B cell (primary cell): Measurements from ENCODE around the gene GTF2I. TPM values are rescaled to one million over a fixed set of nuclear protein-coding genes. Genes with fewer than 3 reads are reported as not detected.

Source experiments
- ATAC-seq: fragments of 200-7000 bp; cut with Tn5 transposase; one replicate; pipeline ENCODE4 v1.10.0; 2021; ENCODE audit warnings: low read depth, mild to moderate bottlenecking, moderate number of reproducible peaks, moderate library complexity
- CTCF ChIA-PET: fragments of 350-600 bp; sonication (Branson Sonifier 250); formaldehyde crosslinking; loops from one replicate; lab custom pipeline; 2021; ENCODE audit warnings: antibody characterized with exemption, inconsistent platforms; lab: Charles Lee
- POLR2A ChIA-PET: fragments of 350-600 bp; sonication (Branson Sonifier 250); formaldehyde crosslinking; loops from one replicate; lab custom pipeline; 2021; ENCODE audit warnings: antibody characterized with exemption; lab: Charles Lee
- DNase-seq: peaks from one replicate; pipeline ENCODE4 v3.0.0; 2013
- H2AFZ ChIP-seq: 2 replicates; pipeline ENCODE4 v1.6.1; 2012; ENCODE audit warnings: mild to moderate bottlenecking, low read depth, low read length; ENCODE audit not compliant: insufficient read depth, poor library complexity, severe bottlenecking
- H3K27ac ChIP-seq, 2 donors: 1 replicate in 1 of 2; 2 replicates in 1 of 2; pipeline ENCODE4 v1.5.1; 2012 to 2013; ENCODE audit warnings: low read length in 2 of 2, mild to moderate bottlenecking in 2 of 2, moderate library complexity in 1 of 2
- H3K27me3 ChIP-seq, 4 experiments: fragments of 200-600 bp in 1 of 4; sonication (generic) in 1 of 4; replicated peaks in 1 of 4; 1 replicate in 2 of 4; 2 replicates in 2 of 4; pipeline versions ENCODE4 v1.6.1 to v1.7.0; 2013 to 2016; ENCODE audit warnings: low read length in 3 of 4, mild to moderate bottlenecking in 2 of 4, mixed read lengths in 1 of 4, moderate library complexity in 1 of 4; ENCODE audit not compliant: insufficient read depth in 4 of 4, control insufficient read depth in 3 of 4; ENCODE audit errors: control extremely low read depth in 1 of 4
- H3K36me3 ChIP-seq, 2 experiments: replicated peaks in 1 of 2; 1 replicate in 1 of 2; 2 replicates in 1 of 2; pipeline versions ENCODE4 v1.6.1 to v1.7.1; 2013; ENCODE audit warnings: low read length in 1 of 2; ENCODE audit not compliant: insufficient read depth in 2 of 2, control insufficient read depth in 1 of 2; ENCODE audit errors: control extremely low read depth in 1 of 2, extremely low read depth in 1 of 2
- H3K4me1 ChIP-seq, 2 donors: fragments of 200-600 bp in 1 of 2; sonication (generic) in 1 of 2; 1 replicate in 1 of 2; 2 replicates in 1 of 2; pipeline versions ENCODE4 v1.5.1 to v1.6.1; 2013 to 2017; ENCODE audit warnings: low read length in 2 of 2; ENCODE audit not compliant: control insufficient read depth in 2 of 2, insufficient read depth in 2 of 2
- H3K4me2 ChIP-seq: replicated peaks from 2 replicates; pipeline ENCODE3; 2012; ENCODE audit warnings: mild to moderate bottlenecking, low read depth, low read length; ENCODE audit not compliant: poor library complexity, severe bottlenecking
- H3K4me3 ChIP-seq, 5 experiments: fragments of 200-600 bp in 1 of 5; sonication (generic) in 1 of 5; 1 replicate in 3 of 5; 2 replicates in 2 of 5; pipeline versions ENCODE4 v1.5.1 to v1.7.0; 2011 to 2016; ENCODE audit warnings: low read length in 4 of 5, mild to moderate bottlenecking in 4 of 5, low read depth in 2 of 5, control low read depth in 1 of 5, moderate library complexity in 1 of 5; ENCODE audit not compliant: insufficient read depth in 1 of 5; ENCODE audit errors: control extremely low read depth in 1 of 5, extremely low read depth in 1 of 5
- H3K79me2 ChIP-seq: fragments of 200-600 bp; sonication (generic); one replicate; pipeline ENCODE4 v1.6.0; 2016; ENCODE audit warnings: low read length; ENCODE audit not compliant: control insufficient read depth, insufficient read depth
- H3K9ac ChIP-seq: fragments of 200-600 bp; sonication (generic); 2 replicates; pipeline ENCODE4 v1.6.1; 2017; ENCODE audit warnings: mild to moderate bottlenecking, low read length, moderate library complexity
- H3K9me3 ChIP-seq, 3 donors: one replicate each; pipeline versions ENCODE4 v1.6.1 to v1.7.1; 2013; ENCODE audit warnings: low read length in 2 of 3; ENCODE audit not compliant: control insufficient read depth in 2 of 3, insufficient read depth in 1 of 3; ENCODE audit errors: control extremely low read depth in 1 of 3
- H4K20me1 ChIP-seq: 2 replicates; pipeline ENCODE4 v1.6.0; 2012; ENCODE audit warnings: mild to moderate bottlenecking, low read length; ENCODE audit not compliant: insufficient read depth, control insufficient read depth, poor library complexity, severe bottlenecking
- H3K27ac Mint-ChIP-seq: one replicate; pipeline ENCODE4 v1.8.0; 2021; ENCODE audit warnings: mixed read lengths
- H3K27me3 Mint-ChIP-seq: one replicate; pipeline ENCODE4 v1.8.0; 2021; ENCODE audit warnings: mixed read lengths
- H3K4me1 Mint-ChIP-seq: one replicate; pipeline ENCODE4 v1.8.0; 2021; ENCODE audit warnings: mixed read lengths
- H3K4me3 Mint-ChIP-seq: one replicate; pipeline ENCODE4 v1.8.0; 2021; ENCODE audit warnings: mixed read lengths
- H3K9me3 Mint-ChIP-seq: one replicate; pipeline ENCODE4 v1.8.0; 2022; ENCODE audit warnings: mixed read lengths; ENCODE audit not compliant: insufficient read depth
- CTCF ChIP-seq: fragments of 200-600 bp; IDR thresholded peaks from one replicate; pipeline ENCODE4 v1.8.0; 2022; ENCODE audit warnings: antibody characterized with exemption, mild to moderate bottlenecking
- EZH2 ChIP-seq: IDR thresholded peaks from 2 replicates; pipeline ENCODE4 v1.6.1; 2012; ENCODE audit warnings: borderline replicate concordance, low read depth, mild to moderate bottlenecking, moderate library complexity, low read length; ENCODE audit not compliant: insufficient read depth, poor library complexity, severe bottlenecking
- WGBS: methylation state at CpG from one replicate; pipeline ENCODE4 v1.1.5; 2013; ENCODE audit warnings: missing lambda C conversion rate; ENCODE audit not compliant: insufficient coverage; 5-methylcytosine and 5-hydroxymethylcytosine counted together
- intact Hi-C: fragments of 100-400 bp; cut with micrococcal nuclease; formaldehyde crosslinking; loops from one replicate; pipeline ENCODE4 v1.10.0; 2022
- polyA plus RNA-seq: library from polyadenylated mRNA; depleted of rRNA; stranded (reverse); fragments of >200 nt; gene quantifications from 2 replicates; pipeline ENCODE4 v1.2.3, GENCODE V29; 2012
- total RNA-seq, 2 donors: library from RNA; stranded (reverse); fragments of 120-200 nt in 1 of 2; gene quantifications; 1 replicate in 1 of 2; 2 replicates in 1 of 2; pipeline versions ENCODE4 v1.2.3 to v1.2.4, GENCODE V29; 2013 to 2022

The GTF2I gene
- total and polyA plus RNA-seq, 2 donors (not counting 1 experiment from before 2014, with no cell fraction given) = 140 to 271 TPM

- H3K27me3 ChIP-seq = no peaks in the 10 kb centered on the region
- POLR2A ChIA-PET = no interaction called here
- no peak for DNase-seq
- H3K4me3 Mint-ChIP-seq = no peak overlapping the region
- H3K27ac Mint-ChIP-seq = no peak overlapping the region
- no peaks in the 10 kb centered on the region for H3K9me3 Mint-ChIP-seq
- no peak overlapping the region for H3K9ac ChIP-seq
- H4K20me1 ChIP-seq = peaks cover 7% of the 10 kb centered on the region
- H3K79me2 ChIP-seq = peaks cover 49% of the 10 kb centered on the region
- H3K4me2 ChIP-seq = no peak overlapping the region
- H3K27ac ChIP-seq = no peak overlapping the region
- peaks cover 5 to 84% of the 10 kb centered on the region in 2 experiments for H3K36me3 ChIP-seq
- H3K4me3 ChIP-seq = no peak overlapping the region
- no peak overlapping the region for H2AFZ ChIP-seq
- WGBS = 97% methylated on average over 11 of the region's 12 CpGs
- CTCF ChIA-PET = no interaction called here
- no peak for ATAC-seq
- TF ChIP-seq CTCF (no peak), EZH2 (no peak)
- H3K9me3 ChIP-seq = no peaks in the 10 kb centered on the region
- H3K4me1 Mint-ChIP-seq = no peaks in the 10 kb centered on the region
- intact Hi-C loops = no loop called here
- no peaks in the 10 kb centered on the region for H3K27me3 Mint-ChIP-seq
- no peaks in the 10 kb centered on the region for H3K4me1 ChIP-seq
Observed at GRCh38 chr7:74707238-74707637, 49.7 kb downstream of the GTF2I start.

- ChIA-PET CTCF (interaction anchor here (1.1 to 1.2 kb wide), 2 partner anchors 11 to 83 kb away, joined by 3 to 4 read pairs; no protein-coding TSS in a partner anchor), POLR2A (interaction anchor here (0.5 kb wide), 1 partner anchor 55 kb away, joined by 6 read pairs; no protein-coding TSS in a partner anchor)
- Histone ChIP-seq H3K4me2 (no peak overlapping the region), H3K79me2 (peaks cover 51% of the 10 kb centered on the region), H3K4me3 (no peak overlapping the region), H2AFZ (no peak overlapping the region), H3K27me3 (no peaks in the 10 kb centered on the region), H3K9ac (no peak overlapping the region), H3K27ac (no peak overlapping the region), H3K4me1 (no peaks in the 10 kb centered on the region), H3K9me3 (peaks cover 3 to 4% (median 4%) of the 10 kb centered on the region in 3 donors), H4K20me1 (peaks cover 7% of the 10 kb centered on the region), H3K36me3 (peaks cover 12 to 88% of the 10 kb centered on the region in 2 experiments)
- no peak for TF ChIP-seq CTCF
- TF ChIP-seq EZH2 = no peak
- ATAC-seq (no peak), DNase-seq (no peak)
- no peak overlapping the region for H3K4me3 Mint-ChIP-seq
- H3K27me3 Mint-ChIP-seq = no peaks in the 10 kb centered on the region
- 87% methylated on average over 2 of the region's 7 CpGs for WGBS
- no peaks in the 10 kb centered on the region for H3K4me1 Mint-ChIP-seq
- intact Hi-C loops = no loop called here
- H3K9me3 Mint-ChIP-seq = peaks cover under 1% of the 10 kb centered on the region
- H3K27ac Mint-ChIP-seq = peak overlapping the region; percentile 18
Observed at GRCh38 chr7:74708569-74709275, 51.2 kb downstream of the GTF2I start.
